Hippocampal formation (tissue), 2 donors: ENCODE data around the gene MMP24OS.
A peak's percentile ranks its signal among the peaks of the same experiment; 100 is the strongest.

ENCODE experiments used
- DNase-seq, 2 donors: peaks; one replicate each; lab custom pipeline; 2025; lab: John Stamatoyannopoulos, UW

MMP24OS gene

DNA sequence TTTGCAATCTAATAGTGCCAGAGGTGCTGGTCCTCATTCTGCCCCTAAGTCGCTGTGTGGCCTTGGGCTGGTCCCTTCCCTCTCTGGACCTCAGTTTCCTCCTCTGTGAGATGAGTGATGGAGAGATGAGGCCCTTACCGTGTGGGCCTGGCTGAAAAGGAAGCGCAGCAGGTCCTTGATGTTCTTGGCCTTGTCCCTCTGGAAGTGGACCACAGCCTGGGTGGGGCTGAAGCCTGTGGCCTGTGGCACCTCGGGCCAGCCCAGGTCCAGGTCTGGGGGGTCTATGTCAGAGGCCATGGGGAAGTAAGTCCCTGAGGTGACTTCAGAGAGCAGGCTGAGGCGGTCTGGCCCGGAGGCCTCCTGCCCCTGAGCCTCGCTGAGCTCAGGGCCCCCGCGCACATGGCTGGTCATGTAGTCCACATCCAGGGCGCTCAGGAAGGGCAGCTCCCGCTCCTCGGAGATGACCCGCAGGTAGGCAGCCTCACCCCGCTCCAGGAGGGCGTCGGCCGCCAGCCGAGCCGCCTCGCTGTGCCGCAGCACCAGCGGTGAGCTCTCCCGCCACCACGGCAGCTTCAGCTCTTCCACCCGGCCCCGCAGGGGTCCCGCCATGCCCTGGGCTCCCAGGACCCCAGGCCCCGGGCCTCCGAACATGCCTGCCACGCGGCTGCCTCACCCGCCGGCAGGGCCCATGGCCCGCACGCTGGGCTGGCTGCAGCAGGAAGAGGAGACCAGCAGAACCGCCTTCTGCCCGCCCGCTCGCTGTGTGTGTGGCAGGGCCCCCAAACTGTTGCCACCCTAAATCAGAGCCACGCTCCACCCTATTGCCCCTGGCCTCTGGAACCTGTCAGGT lies 14.0 kb upstream of the MMP24OS start, which contains the start of gene FAM83C:
Gene FAM83C (minus strand): TSS at position 772 of the 850 bp plus-strand sequence. CDS start 121 bp downstream, at position 651.
- DNase-seq: no peak

GRCh38 chr20:35290887-35291417 lies 13.0 kb upstream of the MMP24OS start:
- no peak for DNase-seq

DNA sequence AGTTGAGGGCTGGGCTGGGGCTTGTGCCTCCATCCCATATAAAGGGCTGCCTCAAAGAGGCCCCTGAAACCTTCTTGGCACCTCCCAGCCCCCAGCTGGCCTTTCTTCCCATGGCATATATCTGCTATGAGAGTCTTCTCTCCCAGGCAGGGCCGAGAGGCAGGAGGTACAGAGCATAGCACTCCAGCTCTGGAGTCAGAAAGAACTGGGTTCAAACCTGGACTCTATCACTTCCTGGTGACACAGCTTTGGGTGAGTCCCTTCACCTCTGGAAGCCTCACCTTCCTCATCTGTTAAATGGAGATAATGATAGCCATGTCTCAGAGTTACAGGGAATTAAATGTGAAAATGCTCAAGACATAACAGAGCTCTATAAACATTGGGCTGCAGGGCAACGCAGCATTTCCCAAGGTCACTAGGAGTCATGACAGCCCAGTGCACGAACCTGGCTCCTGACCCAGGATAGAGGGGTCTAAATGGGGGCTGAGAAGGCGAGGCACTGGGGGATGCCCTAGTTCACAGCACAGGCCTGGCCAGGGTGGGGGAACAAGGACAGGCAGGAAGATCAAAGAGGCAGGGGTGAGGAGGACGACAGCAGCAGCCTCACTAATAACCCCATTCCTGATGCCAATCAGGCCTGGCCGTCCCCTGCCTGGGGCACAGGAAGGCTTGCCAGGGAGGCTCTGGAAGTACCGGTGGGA lies 12.4 kb upstream of the MMP24OS start:
- no peak for DNase-seq

DNA sequence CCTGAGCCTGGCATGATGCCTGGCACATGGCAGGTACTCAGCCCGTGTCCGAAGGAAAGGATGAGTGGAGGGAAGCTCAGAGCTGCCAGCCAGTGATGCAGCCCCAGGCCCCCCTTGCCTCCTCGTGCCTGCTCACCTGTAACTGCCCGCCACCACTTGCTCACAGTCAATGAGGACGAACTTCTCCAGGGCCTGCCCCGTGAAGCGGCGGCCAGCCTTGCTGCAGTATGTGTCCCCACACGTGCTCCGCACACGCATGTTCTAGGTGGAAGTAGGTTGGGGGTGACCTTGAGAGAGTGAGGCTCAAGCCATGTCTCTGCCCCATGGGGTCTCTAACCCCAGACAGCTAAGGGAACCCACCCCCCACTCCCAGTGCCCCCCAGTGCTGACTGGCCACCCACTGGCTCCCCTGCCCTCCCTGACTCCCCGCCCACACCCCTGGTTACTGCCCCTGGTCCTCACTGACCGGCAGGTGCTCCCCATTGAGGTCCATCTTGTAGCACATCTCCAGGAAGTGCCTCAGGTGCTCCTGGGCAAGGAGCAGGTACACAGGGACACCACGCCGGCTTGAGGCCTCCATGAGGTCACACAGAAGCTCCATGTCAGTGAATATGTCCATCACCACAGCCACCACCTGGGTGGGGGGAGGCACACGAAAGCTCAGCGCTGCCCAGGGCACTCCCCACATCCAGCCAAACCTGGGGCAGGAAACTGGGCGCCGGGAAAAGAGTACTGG lies 10.6 kb upstream of the MMP24OS start:
- DNase-seq: no peak

- no peak for DNase-seq
Measured at GRCh38 chr20:35287509-35288324, 9.8 kb upstream of the MMP24OS start.

DNA sequence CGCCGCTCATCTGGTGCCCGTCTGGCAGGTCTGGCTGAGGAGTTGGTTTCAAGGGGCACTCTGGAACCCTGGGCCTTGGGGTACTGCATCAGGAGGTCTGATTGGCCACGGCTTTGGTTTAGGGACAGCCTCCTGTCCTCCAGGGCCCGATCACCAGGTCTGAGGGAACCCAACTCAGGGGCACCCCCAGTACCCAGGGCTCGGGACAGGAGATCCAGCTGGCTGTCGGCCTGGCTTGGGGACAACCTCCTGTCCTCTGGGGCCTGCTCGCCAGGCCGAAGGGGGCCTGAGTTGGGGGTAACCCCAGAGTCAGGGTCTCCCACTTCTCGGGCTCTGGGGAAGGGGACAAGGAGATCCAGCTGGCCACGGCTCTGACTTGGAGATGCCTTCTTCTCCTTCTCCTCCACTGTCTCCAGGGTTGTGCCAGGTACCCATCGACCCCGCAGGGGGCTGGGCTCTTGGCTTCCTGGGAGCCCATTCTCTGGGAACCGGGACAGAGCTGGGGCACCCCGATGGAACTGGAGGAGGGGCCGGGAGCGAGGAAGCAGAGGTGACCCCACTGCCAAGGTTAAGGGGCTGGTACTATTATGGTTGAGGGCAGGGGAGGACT lies 9.1 kb upstream of the MMP24OS start:
- DNase-seq: no peak

DNA sequence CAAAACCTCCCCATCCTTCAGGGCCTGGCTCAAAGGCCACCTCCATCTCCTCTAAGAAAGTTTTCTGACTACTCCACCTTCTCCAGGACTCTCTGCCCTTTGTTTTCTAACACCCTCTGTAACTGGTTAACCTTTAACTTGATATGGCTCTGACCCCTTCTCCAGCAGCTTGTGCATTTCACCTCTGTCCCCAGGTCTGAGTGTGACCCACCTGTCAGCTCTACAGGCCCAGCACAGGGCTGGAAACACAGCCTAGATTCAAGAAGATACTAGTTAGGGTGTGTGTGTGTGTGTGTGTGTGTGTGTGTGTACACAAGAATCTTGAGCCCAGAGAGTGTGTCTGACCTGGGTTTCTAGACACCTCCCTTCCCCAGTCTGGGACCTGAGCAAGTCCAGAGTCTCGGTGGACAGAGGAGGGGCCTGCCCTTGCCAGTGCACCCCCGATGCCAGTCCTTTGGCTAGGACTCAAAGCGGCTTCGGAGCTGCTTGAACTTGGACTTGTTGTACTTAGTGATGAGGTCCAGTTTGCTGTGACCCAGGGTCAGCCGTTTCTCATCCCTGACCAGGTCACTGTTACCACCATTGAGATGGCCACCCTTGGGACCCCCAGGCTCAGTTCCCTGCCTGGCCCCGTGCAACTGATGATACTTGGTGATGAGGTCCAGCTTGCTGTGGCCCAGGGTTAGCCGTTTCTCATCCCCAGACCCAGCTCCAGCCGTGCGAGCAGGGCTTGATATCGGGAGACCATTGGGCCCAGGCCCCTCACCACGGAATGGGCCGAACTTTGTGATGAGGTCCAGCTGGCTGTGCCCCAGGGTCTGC lies 8.4 kb upstream of the MMP24OS start:
- no peak for DNase-seq

DNA sequence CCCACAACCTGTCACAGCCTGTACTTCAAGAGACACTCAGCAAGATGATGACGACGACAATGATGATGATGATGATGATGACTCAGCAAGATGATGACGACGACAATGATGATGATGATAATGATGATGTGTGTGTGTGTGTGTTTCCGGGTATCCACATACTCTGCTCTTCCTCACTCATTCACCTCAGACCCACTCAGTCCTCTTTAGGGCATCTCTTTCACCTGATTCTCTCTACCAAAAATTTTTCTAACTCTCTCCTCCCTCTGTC lies 7.8 kb upstream of the MMP24OS start:
- no peak for DNase-seq

DNA sequence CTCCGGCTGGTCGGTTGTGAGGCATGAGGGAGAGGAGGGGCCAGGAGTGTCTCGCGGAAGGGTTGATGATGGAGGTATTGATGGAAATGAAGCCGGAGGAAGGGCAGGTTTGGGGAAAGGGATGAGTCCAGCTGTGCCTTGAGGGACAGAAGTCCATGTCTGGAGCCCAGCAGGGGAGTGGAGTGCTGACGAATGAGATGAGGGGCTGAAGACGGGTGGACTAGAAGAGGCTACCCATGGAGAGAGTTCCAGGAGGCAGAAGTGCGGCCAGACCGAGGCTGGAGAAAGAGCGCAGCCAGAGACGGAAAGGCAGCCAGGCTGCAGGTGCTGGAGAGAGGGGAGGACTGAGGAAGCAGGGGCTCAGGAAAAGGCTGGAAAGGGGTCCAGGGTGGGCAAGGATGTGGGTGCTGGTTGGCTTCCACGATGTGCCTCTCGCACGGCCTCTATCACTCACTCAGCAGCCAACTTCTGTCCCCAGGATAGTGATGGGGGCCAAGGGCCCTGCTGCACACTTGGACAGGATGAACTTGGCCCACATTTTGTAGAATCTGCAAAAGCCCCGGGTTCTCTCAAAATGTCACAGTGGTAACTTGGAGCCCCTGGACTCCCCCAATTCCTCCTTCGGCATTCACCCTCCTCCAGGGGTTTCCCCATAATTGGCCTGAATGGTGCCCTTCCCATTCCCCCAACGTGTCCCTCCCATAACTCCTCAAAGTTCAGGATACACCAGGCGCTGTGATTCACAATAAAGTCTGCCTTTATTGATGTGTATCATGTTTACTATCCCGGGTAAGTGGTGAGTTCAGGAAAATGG lies 7.3 kb upstream of the MMP24OS start:
- no peak for DNase-seq

- DNase-seq: peak; percentile 50 to 64
Measured at GRCh38 chr20:35284267-35284991, 6.5 kb upstream of the MMP24OS start, which contains the start of gene EIF6. TSS of gene EIF6 (minus strand) at chr20:35284772. CDS start at chr20:35284487, 285 bp downstream.

GRCh38 chr20:35283441-35284266 lies 5.7 kb upstream of the MMP24OS start:
- DNase-seq: no peak

DNA sequence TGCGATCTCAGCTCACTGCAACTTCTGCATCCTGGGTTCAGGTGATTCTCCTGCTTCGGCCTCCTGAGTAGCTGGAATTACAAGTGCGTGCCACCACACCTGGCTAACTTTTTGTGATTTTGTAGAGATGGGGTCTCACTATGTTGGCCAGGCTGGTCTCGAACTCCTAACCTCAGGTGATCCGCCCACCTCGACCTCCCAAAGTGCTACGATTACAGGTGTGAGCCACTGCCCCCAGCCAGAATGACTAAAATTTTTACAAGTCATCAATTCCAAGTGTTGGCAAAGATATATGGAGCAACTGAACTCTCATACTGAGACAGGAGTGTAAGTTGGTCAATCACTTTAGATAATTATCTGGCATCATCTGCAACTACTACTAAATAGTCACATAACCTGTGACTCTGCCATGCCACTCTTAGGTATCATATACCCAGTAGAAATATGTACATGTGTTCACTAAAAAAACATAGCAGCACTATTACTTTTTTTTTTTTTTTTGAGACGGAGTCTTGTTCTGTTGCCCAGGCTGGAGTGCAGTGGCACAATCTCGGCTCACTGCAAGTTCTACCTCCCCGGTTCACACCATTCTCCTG lies 3.7 kb upstream of the MMP24OS start:
- no peak for DNase-seq

GRCh38 chr20:35280523-35280922 lies 2.6 kb upstream of the MMP24OS start:
- DNase-seq: no peak

GRCh38 chr20:35279533-35280174 lies 1.7 kb upstream of the MMP24OS start:
- no peak for DNase-seq

DNA sequence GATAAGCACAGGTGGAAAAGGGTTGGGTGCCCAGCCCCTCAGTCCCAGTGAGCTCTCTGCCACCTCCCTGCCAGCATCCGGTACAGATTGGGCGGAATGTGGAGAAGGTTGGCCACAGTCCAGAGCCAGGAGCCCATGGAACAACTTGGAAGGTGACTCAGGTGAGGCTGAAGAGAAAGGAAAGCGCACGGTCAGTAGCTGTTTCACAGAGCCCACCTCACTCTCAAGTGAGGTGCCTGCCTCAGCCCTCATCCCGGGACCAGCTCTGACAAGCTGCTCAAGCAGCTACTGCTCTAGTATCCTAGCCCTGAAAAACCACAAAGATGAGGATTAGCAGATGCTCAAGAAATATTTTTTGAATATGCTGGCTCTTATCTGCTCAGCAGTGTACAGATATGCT lies 1.1 kb upstream of the MMP24OS start:
- DNase-seq: no peak

DNA sequence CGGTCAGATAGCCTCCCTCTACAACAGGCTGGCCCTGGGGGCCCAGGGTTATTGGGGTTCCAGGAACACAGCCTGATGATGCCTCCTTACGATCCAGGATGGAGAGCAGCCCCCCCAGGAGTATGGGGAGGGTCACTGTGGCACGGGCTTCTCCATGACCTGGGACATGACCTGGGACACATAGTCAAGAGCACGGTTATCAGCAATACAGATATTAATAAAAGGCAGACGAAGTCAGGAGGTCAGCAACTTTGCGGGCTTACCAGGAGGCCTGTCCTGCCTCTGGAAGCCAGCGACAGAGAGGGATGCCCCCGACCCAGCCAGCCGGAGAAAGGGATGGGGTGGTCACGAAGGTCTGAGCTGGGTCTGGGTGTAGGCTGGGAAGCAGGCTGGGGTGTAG lies 795 bp downstream of the MMP24OS start:
- DNase-seq: no peak

DNA sequence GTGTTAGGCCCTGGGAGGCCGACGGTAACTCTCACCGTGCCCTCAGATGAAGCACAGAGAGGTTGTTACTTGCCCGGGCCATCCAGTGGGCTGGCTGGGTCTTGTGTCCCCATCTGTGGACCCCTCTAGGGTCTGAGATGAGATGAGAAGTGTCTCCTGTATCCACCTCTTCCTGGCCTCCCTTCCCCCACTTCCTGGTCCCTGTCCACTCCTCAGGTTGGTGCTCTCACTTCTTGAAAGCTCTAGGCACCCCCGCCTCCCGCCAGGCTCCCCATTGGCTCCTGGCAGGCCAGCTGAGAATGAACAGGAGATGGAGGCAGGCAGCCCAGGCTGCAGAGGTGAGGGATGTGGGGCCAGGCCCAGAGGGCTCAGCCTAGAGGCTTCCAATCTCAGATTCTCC lies 1.5 kb downstream of the MMP24OS start:
- no peak for DNase-seq
